ENCODE results near the gene BBC3.
A peak's percentile ranks its signal among the peaks of the same experiment; 100 is the strongest.

The BBC3 gene

DNA sequence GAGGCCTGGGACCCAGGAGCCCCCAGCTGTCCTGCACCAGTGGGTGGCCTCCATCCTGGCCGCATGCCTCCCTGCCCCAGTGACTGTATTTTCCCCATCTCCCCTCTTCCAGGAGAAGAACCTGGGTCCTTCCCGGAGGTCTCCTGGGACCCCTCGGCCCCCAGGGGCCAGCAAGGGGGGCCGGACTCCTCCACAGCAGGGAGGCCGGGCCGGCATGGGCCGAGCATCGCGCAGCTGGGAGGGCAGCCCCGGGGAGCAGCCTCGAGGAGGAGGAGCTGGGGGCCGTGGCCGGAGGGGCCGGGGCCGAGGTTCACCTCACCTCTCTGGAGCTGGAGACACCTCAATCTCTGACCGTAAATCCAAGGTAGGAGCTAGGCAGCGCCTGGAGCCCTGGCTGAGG is 29.5 kb upstream of the BBC3 start:
- TF ChIP-seq, protein P1, sequence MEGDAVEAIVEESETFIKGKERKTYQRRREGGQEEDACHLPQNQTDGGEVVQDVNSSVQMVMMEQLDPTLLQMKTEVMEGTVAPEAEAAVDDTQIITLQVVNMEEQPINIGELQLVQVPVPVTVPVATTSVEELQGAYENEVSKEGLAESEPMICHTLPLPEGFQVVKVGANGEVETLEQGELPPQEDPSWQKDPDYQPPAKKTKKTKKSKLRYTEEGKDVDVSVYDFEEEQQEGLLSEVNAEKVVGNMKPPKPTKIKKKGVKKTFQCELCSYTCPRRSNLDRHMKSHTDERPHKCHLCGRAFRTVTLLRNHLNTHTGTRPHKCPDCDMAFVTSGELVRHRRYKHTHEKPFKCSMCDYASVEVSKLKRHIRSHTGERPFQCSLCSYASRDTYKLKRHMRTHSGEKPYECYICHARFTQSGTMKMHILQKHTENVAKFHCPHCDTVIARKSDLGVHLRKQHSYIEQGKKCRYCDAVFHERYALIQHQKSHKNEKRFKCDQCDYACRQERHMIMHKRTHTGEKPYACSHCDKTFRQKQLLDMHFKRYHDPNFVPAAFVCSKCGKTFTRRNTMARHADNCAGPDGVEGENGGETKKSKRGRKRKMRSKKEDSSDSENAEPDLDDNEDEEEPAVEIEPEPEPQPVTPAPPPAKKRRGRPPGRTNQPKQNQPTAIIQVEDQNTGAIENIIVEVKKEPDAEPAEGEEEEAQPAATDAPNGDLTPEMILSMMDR (IDR thresholded peaks at IDR 0.05; ENCODE audit: insufficient read depth, low read length, poor library complexity, severe bottlenecking): no peak
- no peak for DNase-seq (ENCODE audit: extremely low read depth, insufficient read length)
- Histone ChIP-seq H3K27me3 (replicated peaks; ENCODE audit: control insufficient read depth, insufficient read depth, low read length) (no peaks in the 10 kb centered on the region), H3K36me3 (ENCODE audit: control insufficient read depth, insufficient read depth, low read length) (peaks cover 18% of the 10 kb centered on the region), H3K4me3 (replicated peaks; ENCODE audit: low read depth, low read length) (no peak overlapping the region)

DNA sequence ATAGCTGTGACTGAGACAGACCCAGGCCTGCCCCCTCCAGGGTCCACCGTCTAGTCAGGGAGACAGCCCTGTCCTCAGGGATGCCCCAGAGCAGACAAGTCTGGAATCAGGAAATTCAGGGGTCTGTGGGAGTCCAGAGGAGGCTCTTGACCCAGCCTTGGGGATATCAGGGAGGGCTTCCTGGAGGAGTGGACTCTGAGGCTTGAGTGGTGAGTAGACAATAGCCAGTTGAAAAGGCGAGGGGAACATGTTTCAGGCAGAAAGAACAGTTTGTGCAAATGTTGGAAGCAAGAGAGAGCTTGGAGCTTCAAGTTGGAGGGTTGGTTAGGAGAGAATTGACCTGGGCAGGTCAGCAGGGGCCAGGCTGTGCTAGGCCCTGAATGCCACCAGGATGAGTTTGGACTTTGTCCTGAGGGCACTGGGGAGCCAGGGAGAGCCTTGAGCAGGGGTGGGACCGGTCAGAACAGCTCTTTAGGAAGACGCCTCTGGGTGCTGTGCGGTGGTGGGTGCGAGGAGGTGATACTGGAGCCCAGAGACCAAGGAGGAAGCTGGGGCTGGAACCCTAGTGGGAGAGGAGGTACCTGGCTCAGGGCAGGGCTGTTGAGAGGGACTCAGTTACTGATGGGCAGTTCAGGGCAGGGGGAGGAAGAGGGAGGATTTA is 28.0 kb upstream of the BBC3 start:
- no peaks in the 10 kb centered on the region for H3K27me3 ChIP-seq (replicated peaks; ENCODE audit: control insufficient read depth, insufficient read depth, low read length)
- TF ChIP-seq, protein P1 (IDR thresholded peaks at IDR 0.05; ENCODE audit: insufficient read depth, low read length, poor library complexity, severe bottlenecking): no peak
- DNase-seq (ENCODE audit: extremely low read depth, insufficient read length): no peak
- no peak overlapping the region for H3K4me3 ChIP-seq (replicated peaks; ENCODE audit: low read depth, low read length)
- H3K36me3 ChIP-seq (ENCODE audit: control insufficient read depth, insufficient read depth, low read length): peaks cover 11% of the 10 kb centered on the region

- DNase-seq (ENCODE audit: extremely low read depth, insufficient read length): no peak
- TF ChIP-seq, protein P1 (IDR thresholded peaks at IDR 0.05; ENCODE audit: insufficient read depth, low read length, poor library complexity, severe bottlenecking): no peak
- no peak overlapping the region for H3K4me3 ChIP-seq (replicated peaks; ENCODE audit: low read depth, low read length)
- H3K27me3 ChIP-seq (replicated peaks; ENCODE audit: control insufficient read depth, insufficient read depth, low read length): no peaks in the 10 kb centered on the region
- peaks cover 11% of the 10 kb centered on the region for H3K36me3 ChIP-seq (ENCODE audit: control insufficient read depth, insufficient read depth, low read length)
Observed at GRCh38 chr19:47258434-47258833, 27.4 kb upstream of the BBC3 start.

- TF ChIP-seq, protein P1 (IDR thresholded peaks at IDR 0.05; ENCODE audit: insufficient read depth, low read length, poor library complexity, severe bottlenecking): no peak
- no peak for DNase-seq (ENCODE audit: extremely low read depth, insufficient read length)
- Histone ChIP-seq H3K4me3 (replicated peaks; ENCODE audit: low read depth, low read length) (peak overlapping the region; percentile 67), H3K36me3 (ENCODE audit: control insufficient read depth, insufficient read depth, low read length) (peaks cover 11% of the 10 kb centered on the region), H3K27me3 (replicated peaks; ENCODE audit: control insufficient read depth, insufficient read depth, low read length) (no peaks in the 10 kb centered on the region)
Observed at GRCh38 chr19:47257411-47258169, 26.6 kb upstream of the BBC3 start.

DNA sequence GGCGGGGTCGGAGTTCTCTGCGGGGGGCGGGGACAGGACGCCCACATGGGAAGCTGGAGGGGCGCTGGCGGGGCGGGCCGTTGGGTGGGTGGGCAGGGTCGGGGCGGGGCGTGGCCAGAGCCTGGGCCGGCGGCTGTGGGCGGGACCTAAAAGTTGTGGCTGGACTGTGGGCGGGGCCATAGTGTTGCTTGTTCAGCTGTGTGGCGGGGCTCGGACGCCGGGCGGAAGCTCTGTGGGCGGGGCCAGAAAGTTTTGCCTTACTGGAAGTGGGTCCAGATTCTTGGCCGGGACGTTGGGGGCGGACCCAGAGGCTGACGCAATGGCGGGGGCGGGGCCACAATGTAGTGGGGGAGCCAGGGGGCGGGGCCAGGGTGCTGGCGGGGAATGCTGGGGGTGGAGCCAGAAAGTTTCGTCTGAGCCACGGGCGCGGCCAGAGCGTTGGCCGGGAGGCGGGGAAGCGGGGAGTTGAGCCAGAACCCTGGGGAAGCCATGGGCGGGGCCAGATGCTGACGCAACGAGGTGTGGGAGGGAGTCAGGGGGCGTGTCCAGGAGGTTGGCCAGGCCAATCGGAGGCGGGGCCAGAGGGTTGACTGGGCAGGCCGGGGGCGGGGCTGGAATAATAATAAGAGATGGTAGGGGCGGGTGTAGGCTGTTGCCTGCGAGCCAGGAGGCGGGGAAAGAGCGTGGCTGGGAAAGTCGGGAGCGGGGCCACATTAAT is 25.9 kb upstream of the BBC3 start:
- H3K27me3 ChIP-seq (replicated peaks; ENCODE audit: control insufficient read depth, insufficient read depth, low read length): no peaks in the 10 kb centered on the region
- peak; percentile 97 for DNase-seq (ENCODE audit: extremely low read depth, insufficient read length)
- peak overlapping the region; percentile 67 for H3K4me3 ChIP-seq (replicated peaks; ENCODE audit: low read depth, low read length)
- TF ChIP-seq, protein P1 (IDR thresholded peaks at IDR 0.05; ENCODE audit: insufficient read depth, low read length, poor library complexity, severe bottlenecking): no peak
- peaks cover 11% of the 10 kb centered on the region for H3K36me3 ChIP-seq (ENCODE audit: control insufficient read depth, insufficient read depth, low read length)

Data from GM06990 (cell line).